Mucosa of descending colon (tissue), 3 donors: Measurements from ENCODE around the gene PCBP3. TPM values are rescaled to one million over a fixed set of nuclear protein-coding genes. Genes with fewer than 3 reads are reported as not detected.

Source experiments
- ATAC-seq: fragments of 200-7000 bp; cut with Tn5 transposase; one replicate; pipeline ENCODE4 v1.9.1; 2020; ENCODE audit warnings: mild to moderate bottlenecking, moderate library complexity
- DNase-seq, 3 donors: peaks; one replicate each; pipeline ENCODE4 v3.0.0-alpha.2; 2020
- H3K36me3 ChIP-seq: fragments of 200-600 bp; one replicate; pipeline ENCODE4 v1.8.0; 2021; ENCODE audit warnings: low read depth, mild to moderate bottlenecking
- H3K4me1 ChIP-seq: fragments of 200-600 bp; one replicate; pipeline ENCODE4 v1.8.0; 2021; ENCODE audit warnings: low read depth, mild to moderate bottlenecking
- H3K4me3 ChIP-seq: fragments of 200-600 bp; one replicate; pipeline ENCODE4 v1.8.0; 2021; ENCODE audit warnings: mild to moderate bottlenecking
- H3K9me3 ChIP-seq: fragments of 200-600 bp; one replicate; pipeline ENCODE4 v1.8.0; 2021; ENCODE audit warnings: mild to moderate bottlenecking
- CTCF ChIP-seq: fragments of 200-600 bp; IDR thresholded peaks from one replicate; pipeline ENCODE4 v1.8.0; 2022; ENCODE audit warnings: antibody characterized with exemption, mild to moderate bottlenecking
- intact Hi-C, 2 donors: fragments of 100-400 bp; cut with DNase I in 1 of 2; cut with micrococcal nuclease in 1 of 2; formaldehyde crosslinking; loops; one replicate each; pipeline versions ENCODE4 v1.11.0 to v1.11.1; 2022; cut with DNase I, micrococcal nuclease
- total RNA-seq, 3 donors: library from RNA; stranded (reverse); fragmentation: NEBNext Ultra II Directional in 2 of 3; extraction: Animal tissue kit (Norgen Biotek cat#: 25700) in 2 of 3; gene quantifications; one replicate each; pipeline versions ENCODE4 v1.2.1 to v1.2.4, GENCODE V29; 2021 to 2023
- donor health status: DM: no; HTN: no; CAD: no; lungs with moderate emphysema.
- donor health status: DM: no; HTN: no; CAD: no.
- donor health status: DM: no; HTN: yes; CAD: no.

The PCBP3 gene
- total RNA-seq, 3 donors from 2014 or later = 4.5 to 18.4 (median 7.6) TPM

- TF ChIP-seq CTCF = no peak
- intact Hi-C loops = no loop called here
- Histone ChIP-seq H3K36me3 (no peaks in the 10 kb centered on the region), H3K9me3 (no peaks in the 10 kb centered on the region), H3K4me1 (no peaks in the 10 kb centered on the region), H3K4me3 (no peak overlapping the region)
- ATAC-seq (no peak), DNase-seq (no peak)
Measured at GRCh38 chr21:45763506-45763905, 120.0 kb downstream of the PCBP3 start.

- H3K4me3 ChIP-seq = no peak overlapping the region
- no peaks in the 10 kb centered on the region for H3K9me3 ChIP-seq
- ATAC-seq = no peak
- H3K36me3 ChIP-seq = no peaks in the 10 kb centered on the region
- intact Hi-C loops = no loop called here
- H3K4me1 ChIP-seq = no peaks in the 10 kb centered on the region
- TF ChIP-seq CTCF = no peak
- no peak for DNase-seq
Measured at GRCh38 chr21:45764792-45765191, 121.3 kb downstream of the PCBP3 start.

- intact Hi-C loops = no loop called here
- Histone ChIP-seq H3K4me1 (no peaks in the 10 kb centered on the region), H3K36me3 (no peaks in the 10 kb centered on the region), H3K4me3 (no peak overlapping the region), H3K9me3 (no peaks in the 10 kb centered on the region)
- ATAC-seq (no peak), DNase-seq (no peak)
- no peak for TF ChIP-seq CTCF
Measured at GRCh38 chr21:45765375-45765774, 121.8 kb downstream of the PCBP3 start.

GRCh38 chr21:45766055-45766454, 122.5 kb downstream of the PCBP3 start:
- no peak for TF ChIP-seq CTCF
- no peak overlapping the region for H3K4me3 ChIP-seq
- H3K4me1 ChIP-seq = no peaks in the 10 kb centered on the region
- no peaks in the 10 kb centered on the region for H3K9me3 ChIP-seq
- intact Hi-C loops = no loop called here
- DNase-seq (no peak), ATAC-seq (no peak)
- H3K36me3 ChIP-seq = no peaks in the 10 kb centered on the region

GRCh38 chr21:45766501-45766900, 123.0 kb downstream of the PCBP3 start:
- no peaks in the 10 kb centered on the region for H3K9me3 ChIP-seq
- H3K4me3 ChIP-seq = no peak overlapping the region
- no peak for TF ChIP-seq CTCF
- DNase-seq (no peak), ATAC-seq (no peak)
- intact Hi-C loops = no loop called here
- H3K4me1 ChIP-seq = no peaks in the 10 kb centered on the region
- H3K36me3 ChIP-seq = no peaks in the 10 kb centered on the region
